Measurements from ENCODE around the gene NR2F1-AS1.
"Not testable (repeated sequence)": the region's sequence is repeated elsewhere in the genome, so short reads cannot be mapped to it uniquely, and the experiment has no call there.

The NR2F1-AS1 gene

GRCh38 chr5:93427316-93427715 lies 153.7 kb downstream of the NR2F1-AS1 start:
- no peak for FAIRE-seq

- no peak for FAIRE-seq
Measured at GRCh38 chr5:93425096-93425495, 155.9 kb downstream of the NR2F1-AS1 start.

- no peak for FAIRE-seq
Measured at GRCh38 chr5:93423300-93423699, 157.7 kb downstream of the NR2F1-AS1 start.

- no peak for FAIRE-seq
Measured at GRCh38 chr5:93422652-93423280, 158.3 kb downstream of the NR2F1-AS1 start.

- FAIRE-seq, result no peak
Measured at GRCh38 chr5:93421987-93422401, 159.0 kb downstream of the NR2F1-AS1 start.

- FAIRE-seq, result no peak
Measured at GRCh38 chr5:93421468-93421867, 159.6 kb downstream of the NR2F1-AS1 start.

- FAIRE-seq, result no peak
Measured at GRCh38 chr5:93417490-93417889, 163.5 kb downstream of the NR2F1-AS1 start.

GRCh38 chr5:93415819-93416218 lies 165.2 kb downstream of the NR2F1-AS1 start:
- no peak for FAIRE-seq

GRCh38 chr5:93411716-93412115 lies 169.3 kb downstream of the NR2F1-AS1 start:
- FAIRE-seq, result no peak

- no peak for FAIRE-seq
Measured at GRCh38 chr5:93409691-93410090, 171.3 kb downstream of the NR2F1-AS1 start.

GRCh38 chr5:93407454-93407853 lies 173.6 kb downstream of the NR2F1-AS1 start:
- FAIRE-seq, result no peak

- FAIRE-seq, result no peak
Measured at GRCh38 chr5:93406971-93407401, 174.0 kb downstream of the NR2F1-AS1 start.

GRCh38 chr5:93404246-93404645 lies 176.8 kb downstream of the NR2F1-AS1 start:
- no peak for FAIRE-seq

GRCh38 chr5:93403141-93403928 lies 177.7 kb downstream of the NR2F1-AS1 start:
- no peak for FAIRE-seq

GRCh38 chr5:93402451-93402850 lies 178.6 kb downstream of the NR2F1-AS1 start:
- FAIRE-seq, result no peak

GRCh38 chr5:93401634-93402213 lies 179.3 kb downstream of the NR2F1-AS1 start:
- no peak for FAIRE-seq

GRCh38 chr5:93399675-93400074 lies 181.3 kb downstream of the NR2F1-AS1 start:
- no peak for FAIRE-seq

GRCh38 chr5:93395971-93396379 lies 185.0 kb downstream of the NR2F1-AS1 start:
- FAIRE-seq, result no peak

GRCh38 chr5:93395010-93395409 lies 186.0 kb downstream of the NR2F1-AS1 start:
- no peak for FAIRE-seq

GRCh38 chr5:93394301-93394700 lies 186.7 kb downstream of the NR2F1-AS1 start:
- no peak for FAIRE-seq

- not testable (repeated sequence) for FAIRE-seq
Measured at GRCh38 chr5:93391169-93391568, 189.8 kb downstream of the NR2F1-AS1 start.

GRCh38 chr5:93385655-93386054 lies 195.4 kb downstream of the NR2F1-AS1 start:
- no peak for FAIRE-seq

GRCh38 chr5:93384995-93385394 lies 196.0 kb downstream of the NR2F1-AS1 start:
- FAIRE-seq, result no peak

GRCh38 chr5:93384026-93384425 lies 197.0 kb downstream of the NR2F1-AS1 start:
- no peak for FAIRE-seq
